Measurements from ENCODE around the gene AK1.

DNA sequence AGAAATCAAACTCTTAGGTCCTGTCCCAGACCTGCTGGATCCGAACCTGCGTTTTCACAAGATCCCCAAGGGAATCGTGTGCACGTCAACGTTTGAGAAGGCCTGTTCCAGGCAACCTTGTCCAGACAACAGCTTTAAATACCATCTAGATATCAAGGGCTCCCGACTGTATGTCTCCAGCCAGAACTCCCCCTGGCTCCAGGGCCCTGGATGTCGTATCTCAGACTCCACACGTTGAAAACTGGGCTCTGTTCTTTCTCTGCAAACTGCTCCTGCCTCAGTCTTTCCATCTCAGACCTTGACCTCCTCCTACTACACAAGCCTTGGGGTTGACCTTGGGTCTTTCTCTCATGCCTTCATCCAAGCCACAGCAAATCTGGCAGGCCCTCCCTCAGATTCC lies 17.2 kb downstream of the AK1 start:
- TF ChIP-seq, protein P1, sequence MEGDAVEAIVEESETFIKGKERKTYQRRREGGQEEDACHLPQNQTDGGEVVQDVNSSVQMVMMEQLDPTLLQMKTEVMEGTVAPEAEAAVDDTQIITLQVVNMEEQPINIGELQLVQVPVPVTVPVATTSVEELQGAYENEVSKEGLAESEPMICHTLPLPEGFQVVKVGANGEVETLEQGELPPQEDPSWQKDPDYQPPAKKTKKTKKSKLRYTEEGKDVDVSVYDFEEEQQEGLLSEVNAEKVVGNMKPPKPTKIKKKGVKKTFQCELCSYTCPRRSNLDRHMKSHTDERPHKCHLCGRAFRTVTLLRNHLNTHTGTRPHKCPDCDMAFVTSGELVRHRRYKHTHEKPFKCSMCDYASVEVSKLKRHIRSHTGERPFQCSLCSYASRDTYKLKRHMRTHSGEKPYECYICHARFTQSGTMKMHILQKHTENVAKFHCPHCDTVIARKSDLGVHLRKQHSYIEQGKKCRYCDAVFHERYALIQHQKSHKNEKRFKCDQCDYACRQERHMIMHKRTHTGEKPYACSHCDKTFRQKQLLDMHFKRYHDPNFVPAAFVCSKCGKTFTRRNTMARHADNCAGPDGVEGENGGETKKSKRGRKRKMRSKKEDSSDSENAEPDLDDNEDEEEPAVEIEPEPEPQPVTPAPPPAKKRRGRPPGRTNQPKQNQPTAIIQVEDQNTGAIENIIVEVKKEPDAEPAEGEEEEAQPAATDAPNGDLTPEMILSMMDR (IDR thresholded peaks at IDR 0.05): no peak
- TF ChIP-seq POLR2A (IDR thresholded peaks at IDR 0.05): no peak

Data from adrenal gland (tissue), 5 donors.